ENCODE results near the gene NDOR1.
"Not testable (repeated sequence)": the region's sequence is repeated elsewhere in the genome, so short reads cannot be mapped to it uniquely, and the experiment has no call there.

NDOR1 gene

DNA sequence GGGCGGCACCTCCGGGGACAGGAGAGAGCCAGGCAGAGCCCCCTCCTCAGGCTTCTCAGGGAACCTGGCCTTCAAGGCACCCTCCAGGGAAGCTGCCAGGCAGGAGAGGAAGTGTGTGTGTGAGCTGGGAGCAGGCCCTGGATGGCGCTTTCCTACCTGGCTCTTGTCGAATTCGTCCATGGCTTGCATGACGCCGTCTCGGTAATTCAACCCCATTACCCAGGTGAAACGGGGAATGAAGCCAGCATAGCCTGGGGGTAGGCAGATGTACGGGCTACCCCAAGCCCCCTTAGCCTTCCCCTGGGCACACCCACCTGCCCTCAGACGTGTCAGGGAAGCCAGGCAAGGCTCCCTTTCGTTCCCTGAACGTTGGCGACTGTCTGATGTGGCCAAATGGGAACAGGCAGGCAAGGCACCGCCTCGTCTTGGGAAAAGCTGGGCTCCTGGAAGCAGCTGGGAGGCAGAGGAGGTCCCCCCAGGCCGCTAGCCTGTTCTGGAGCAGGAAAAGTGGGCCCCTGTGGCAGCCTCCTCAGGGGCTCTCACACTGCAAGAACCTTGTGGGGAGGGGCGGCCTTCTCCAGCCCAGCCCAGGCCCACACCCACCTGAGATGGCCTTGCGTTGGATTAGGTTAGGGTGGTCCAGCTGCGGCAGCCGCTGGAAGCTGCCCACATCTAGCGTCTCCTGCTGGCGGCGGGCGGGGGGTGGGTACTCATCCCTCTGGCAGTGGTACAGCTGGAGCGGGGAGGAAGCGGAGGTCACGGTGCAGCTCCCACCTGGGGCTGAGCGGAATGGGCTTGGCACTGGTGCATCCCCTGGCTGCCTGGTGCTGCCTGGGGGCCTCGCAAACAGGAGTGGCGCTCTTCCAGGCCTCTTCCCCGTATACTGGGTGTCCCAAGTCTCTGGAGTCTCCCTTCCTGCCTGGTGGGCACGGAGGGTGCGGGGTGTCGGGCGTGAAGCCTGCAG is 39.3 kb downstream of the NDOR1 start:
- DNase-seq (ENCODE audit: low spot score): no peak

DNA sequence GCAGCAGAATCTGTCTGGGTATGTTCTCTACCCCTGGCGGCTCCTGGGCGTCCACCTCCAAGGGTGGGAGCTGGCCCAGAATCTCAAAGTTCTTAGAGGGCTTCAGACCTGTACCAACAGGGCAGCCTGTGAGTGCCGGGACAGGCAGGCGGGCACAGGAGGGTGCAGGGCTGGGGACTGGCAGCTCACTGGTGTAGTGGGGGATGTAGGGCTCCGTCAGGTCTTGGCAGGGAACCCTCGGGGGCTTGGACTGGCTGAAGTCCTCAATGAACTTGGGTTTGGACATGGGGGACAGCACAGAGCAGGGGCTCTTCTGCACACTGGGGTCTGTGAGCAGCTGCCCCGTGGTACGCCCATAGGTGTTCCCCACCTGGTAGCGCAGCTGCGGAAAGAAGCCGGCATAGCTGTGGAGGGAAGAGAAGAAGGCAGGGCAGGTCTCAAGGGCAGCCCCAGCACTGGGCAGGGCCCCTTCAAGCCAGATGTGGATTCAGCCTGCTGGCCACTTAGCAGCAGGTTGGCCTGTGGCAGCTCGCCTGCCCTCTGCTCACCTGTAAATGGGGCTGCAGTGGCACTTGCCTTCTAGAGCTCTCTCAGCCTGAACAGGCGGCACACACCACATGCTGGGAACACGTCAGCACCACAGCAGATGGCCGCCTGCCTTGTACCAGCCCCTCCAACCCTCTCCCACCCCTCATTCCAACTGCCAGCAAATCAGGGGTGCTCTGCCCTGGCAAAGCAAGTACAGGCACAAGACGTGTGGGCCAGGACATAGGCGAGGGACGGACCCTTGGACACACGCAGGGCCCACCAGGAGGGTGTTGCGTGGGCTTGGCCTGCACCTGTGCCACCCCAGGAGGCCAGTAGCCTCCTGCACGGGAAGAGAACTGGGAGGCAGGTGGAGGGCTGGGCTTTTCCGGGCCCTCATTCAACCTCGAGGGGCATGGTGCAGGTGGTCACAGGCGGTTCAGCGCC is 40.2 kb downstream of the NDOR1 start:
- DNase-seq (ENCODE audit: low spot score): no peak

- DNase-seq (ENCODE audit: low spot score): no peak
Measured at GRCh38 chr9:137247135-137247915, 41.8 kb downstream of the NDOR1 start.

DNA sequence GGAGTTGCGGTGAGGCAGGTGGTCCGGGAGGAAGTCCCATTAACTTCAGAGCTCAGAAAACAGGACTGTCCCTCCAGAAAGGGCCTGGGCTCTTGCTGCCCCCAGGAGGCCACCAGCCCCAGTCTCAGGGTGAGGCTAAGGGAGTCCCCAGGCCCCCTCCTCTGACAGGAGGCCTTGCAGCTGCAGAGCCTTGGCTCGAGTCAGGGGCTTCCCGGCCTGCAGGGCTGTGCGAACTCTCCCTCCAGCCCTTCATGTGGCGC is 42.3 kb downstream of the NDOR1 start:
- DNase-seq (ENCODE audit: low spot score): no peak

- DNase-seq (ENCODE audit: low spot score): no peak
Measured at GRCh38 chr9:137250329-137251193, 45.1 kb downstream of the NDOR1 start.

GRCh38 chr9:137251194-137251461 is 45.6 kb downstream of the NDOR1 start, which contains the start of gene STPG3:
Gene STPG3 (plus strand): TSS chr9:137251286. CDS start chr9:137251287, 1 bp downstream.
- no peak for DNase-seq (ENCODE audit: low spot score)

- no peak for DNase-seq (ENCODE audit: low spot score)
Measured at GRCh38 chr9:137251490-137252268, 46.2 kb downstream of the NDOR1 start.

DNA sequence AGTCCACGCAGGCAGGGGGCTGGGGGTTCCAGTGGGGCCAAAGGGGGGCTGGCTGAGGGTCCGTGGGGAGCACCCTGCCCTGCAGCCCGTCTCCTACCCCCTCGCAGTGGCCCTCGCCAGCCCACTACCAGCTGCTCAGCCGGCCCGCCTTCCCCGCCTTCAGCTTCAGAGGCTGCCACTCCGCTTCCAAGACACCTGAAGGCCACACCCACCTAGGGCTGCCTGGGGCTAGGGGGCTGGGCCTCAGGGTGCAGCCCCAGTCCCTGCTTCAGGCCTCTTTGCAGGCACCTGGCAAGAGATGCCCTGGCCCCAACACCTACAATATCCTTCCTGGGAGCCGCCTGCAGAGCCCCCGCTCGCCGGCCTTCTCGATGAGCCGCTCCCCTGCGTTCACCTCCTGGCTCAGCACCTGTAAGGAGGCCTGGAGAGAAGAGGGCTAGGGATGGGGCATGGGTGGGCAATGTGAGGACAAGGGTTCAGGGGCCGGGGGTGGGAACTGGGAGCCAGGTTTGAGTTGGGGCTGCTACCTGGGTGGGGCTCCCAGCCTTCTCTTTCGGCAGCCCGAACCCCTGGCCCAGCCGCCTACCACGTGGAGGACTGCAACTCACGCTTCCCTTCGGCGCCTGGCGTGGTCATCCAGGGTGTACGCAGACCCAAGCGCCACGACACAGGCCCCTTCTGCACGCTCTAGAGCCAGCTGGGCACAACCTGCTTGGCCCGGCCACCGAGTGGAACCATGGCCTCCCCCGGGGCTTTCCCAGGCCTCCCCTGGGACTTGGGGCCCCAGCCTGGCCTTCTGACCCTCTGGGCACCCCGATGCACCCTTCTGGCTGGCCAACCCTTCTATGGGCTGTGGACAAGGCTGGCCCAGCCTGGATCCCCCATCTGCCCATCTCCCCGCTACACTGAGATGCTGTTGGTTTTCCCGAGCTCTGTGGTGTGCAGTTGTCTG is 47.3 kb downstream of the NDOR1 start:
- no peak for DNase-seq (ENCODE audit: low spot score)

DNA sequence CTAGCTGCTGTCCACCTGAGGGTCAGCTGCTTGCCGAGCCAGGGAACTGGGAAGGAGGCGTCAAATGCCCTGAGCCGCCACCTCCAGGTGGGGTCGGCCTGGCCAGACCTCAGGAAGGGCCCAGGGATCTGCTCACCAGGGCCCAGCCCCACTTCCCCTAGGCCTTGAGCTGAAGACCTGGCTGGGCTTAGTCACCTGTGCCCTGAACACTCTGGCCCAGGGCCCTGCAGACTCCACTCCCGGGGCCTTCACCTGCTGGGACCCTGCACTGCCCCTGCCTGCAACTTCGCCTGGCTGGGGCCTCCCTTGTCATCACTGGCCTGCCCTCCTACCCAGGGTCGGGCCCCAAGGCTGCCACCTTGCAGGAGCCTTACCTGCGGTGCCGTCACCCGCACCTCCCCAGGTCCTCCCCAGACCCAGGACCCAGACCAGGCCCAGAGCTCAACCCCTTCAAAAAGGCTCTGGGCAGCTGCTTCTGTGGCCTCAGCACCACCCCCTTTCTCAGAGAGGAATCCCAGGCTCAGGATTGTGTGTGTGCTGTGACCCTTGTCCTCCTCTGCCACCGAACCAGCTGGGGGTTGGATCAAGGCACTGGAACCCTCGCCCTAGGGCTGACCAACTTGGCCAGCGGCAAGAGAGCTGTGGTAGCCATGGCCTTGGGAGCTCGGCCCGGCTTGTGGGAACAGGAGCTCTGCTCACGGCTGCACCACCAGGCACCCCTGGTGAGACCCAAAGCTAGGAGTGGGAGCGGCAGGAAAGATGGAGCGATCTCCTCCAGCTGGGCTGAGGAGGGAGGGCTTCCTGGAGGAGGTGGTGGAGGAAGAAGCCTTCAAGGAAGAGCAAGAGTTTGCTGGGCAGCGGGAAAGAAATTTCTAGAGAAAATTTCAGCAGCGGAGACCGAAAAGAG is 48.5 kb downstream of the NDOR1 start:
- DNase-seq (ENCODE audit: low spot score): no peak

DNA sequence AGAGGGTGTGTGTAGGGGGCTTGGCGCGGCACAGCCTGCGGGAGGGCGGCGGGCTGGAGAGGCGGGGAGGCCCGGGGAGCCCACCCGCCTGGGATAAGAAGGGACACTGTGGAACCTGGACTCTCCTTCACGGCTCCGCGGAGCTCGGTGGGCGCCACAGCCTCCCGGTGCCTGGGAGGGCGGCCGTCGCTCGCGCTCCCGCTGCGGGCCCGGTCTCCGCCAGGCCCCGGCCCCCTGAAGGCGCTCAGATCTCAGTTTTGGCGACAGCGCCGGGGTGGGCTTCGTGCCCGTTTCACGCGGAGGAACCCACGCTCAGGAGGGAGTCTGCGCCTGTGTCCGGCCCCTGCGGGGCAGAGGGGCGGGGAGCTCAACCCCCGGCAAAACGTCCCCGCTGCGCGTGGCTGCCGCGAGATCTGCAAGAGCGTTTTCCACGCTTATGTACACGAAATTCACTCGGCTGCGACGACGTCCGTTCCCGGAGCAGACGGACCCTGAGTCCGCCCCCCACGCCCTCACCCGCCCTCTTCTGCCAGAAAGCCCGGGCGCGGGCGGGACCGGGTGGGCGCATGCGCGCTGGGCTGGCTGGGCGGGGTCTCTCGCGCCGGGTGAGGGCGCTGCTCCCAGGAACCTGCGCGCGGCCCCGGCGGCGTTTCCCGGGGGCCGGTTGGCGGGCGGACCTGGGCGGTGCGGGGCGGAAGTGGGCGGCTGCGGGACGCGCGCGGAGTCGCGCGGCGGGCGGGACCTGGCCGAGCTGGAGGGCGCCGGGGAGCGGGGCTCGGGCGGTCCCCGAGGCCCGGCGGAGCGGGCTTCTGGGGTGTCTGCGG is 49.3 kb downstream of the NDOR1 start, which contains the start of gene NELFB:
TSS of gene NELFB (plus strand) at position 704 of the 824 bp plus-strand sequence.
- peak; percentile 72 for DNase-seq (ENCODE audit: low spot score)

DNA sequence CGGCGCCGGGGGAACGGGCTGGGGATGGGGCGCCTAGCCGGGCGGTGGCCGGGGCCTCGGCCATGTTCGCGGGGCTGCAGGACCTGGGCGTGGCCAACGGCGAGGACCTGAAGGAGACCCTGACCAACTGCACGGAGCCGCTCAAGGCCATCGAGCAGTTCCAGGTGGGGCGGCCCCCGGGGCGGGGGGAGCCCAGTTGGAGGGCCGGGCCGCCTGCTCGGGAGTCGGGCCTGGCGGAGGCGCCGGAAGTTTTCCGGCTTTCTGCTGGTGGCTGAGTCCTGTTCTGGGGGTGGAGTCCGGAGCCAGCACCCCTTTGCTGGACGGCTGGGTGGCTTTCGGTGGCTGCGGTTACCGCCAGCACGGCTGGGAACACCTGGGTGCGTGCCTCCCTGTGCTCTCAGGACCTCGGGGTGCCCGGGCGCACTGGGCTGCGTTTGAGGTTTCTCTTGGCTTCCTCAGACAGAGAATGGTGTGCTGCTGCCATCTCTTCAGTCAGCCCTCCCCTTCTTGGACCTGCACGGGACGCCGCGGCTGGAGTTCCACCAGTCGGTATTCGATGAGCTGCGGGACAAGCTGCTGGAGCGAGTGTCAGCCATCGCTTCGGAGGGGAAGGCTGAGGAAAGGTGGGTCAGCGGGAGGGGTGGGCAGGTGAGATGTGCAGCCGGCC is 50.1 kb downstream of the NDOR1 start:
- peak; percentile 37 for DNase-seq (ENCODE audit: low spot score)

DNA sequence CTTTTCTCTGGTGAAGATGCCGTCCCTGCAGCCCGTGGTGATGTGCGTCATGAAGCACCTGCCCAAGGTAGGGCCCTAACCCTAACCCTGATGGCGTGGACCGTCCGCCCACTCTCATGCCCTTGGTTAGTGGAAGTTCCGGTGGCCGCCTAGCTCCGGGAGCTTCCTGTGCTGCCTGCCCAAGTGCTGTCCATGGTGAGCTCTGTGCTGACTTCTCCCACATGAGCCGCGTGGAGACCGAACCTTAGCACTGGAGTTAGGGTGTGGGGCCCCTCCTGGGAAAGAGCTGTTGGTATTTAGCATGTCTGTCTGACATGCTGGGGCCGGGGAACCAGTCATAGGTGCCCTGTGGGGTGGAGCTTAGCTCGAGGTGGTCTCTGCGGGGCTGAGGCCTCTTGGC is 50.9 kb downstream of the NDOR1 start:
- DNase-seq (ENCODE audit: low spot score): no peak

GRCh38 chr9:137256856-137257255 is 51.4 kb downstream of the NDOR1 start:
- no peak for DNase-seq (ENCODE audit: low spot score)

GRCh38 chr9:137262173-137262908 is 56.8 kb downstream of the NDOR1 start:
- DNase-seq (ENCODE audit: low spot score): not testable (repeated sequence)

DNA sequence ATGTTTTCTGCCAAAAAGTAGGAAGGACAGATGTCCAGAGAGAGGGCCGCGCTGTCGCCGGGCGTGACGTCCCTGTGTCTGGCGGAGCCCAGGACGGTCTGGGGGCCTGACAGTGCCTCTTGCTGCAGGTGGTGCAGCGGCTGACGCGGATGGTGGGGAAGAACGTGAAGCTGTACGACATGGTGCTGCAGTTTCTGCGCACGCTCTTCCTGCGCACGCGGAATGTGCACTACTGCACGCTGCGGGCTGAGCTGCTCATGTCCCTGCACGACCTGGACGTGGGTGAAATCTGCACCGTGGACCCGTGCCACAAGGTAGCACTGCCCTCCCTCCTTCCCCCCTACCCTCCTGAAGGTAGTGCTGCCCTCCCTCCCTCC is 57.4 kb downstream of the NDOR1 start:
- DNase-seq (ENCODE audit: low spot score): no peak

DNA sequence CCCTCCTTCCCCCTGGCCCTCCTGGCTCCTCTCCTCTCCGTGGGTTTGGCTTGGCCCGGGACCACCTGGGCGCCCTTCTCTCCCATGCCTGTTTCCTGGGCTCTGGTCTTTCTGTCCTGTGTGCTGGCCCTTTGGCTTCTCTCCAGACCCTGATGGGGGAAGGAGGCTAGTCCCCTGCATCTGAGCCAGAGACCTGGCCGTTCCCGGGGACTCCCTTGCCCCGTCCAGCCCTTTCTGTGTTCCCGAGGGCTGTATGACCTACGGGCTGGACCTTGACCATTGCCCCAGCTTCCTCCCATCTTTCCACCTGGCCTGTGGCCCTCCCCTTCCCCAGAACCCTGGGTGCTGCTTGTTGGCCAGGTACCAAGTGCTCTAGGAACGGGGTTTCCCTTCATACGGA is 58.0 kb downstream of the NDOR1 start:
- DNase-seq (ENCODE audit: low spot score): no peak
